HepG2 (cell line): Measurements from ENCODE around the gene IL24. TPM values are rescaled to one million over a fixed set of nuclear protein-coding genes. Genes with fewer than 3 reads are reported as not detected.

Experiments
- ATAC-seq: fragments of 200-7000 bp; cut with Tn5 transposase; 3 replicates; pipeline ENCODE4 v1.9.1; 2020; ENCODE audit warnings: mild to moderate bottlenecking, moderate library complexity
- BruUV-seq: library from RNA; stranded (reverse); fragments of 400-500 nt; replicated peaks from 2 replicates; lab custom pipeline; 2021; lab: Mats Ljungman, UMichigan
- CTCF ChIA-PET: fragments of 300-600 bp; formaldehyde crosslinking; extraction: SDS; loops from one replicate; lab custom pipeline; 2021; ENCODE audit warnings: low total read pairs, inconsistent platforms, low intra/inter-chr PET ratio; lab: Yijun Ruan, JAX
- POLR2A ChIA-PET: fragments of 350-600 bp; sonication (Branson Sonifier 250); formaldehyde crosslinking; loops from one replicate; lab custom pipeline; 2020; ENCODE audit warnings: antibody characterized with exemption, inconsistent platforms; lab: Yijun Ruan, JAX
- DNase-seq: peaks from one replicate; pipeline ENCODE4 v3.0.0-alpha.2; 2015; ENCODE audit warnings: low spot score
- FAIRE-seq: peaks from 3 replicates; lab custom pipeline; 2011; peaks lifted over from hg19 to GRCh38; lab: Jason Lieb, UNC
- H2AFZ ChIP-seq: one replicate; pipeline ENCODE4 v1.6.1; 2011; ENCODE audit warnings: low read length, inconsistent platforms
- H3K27ac ChIP-seq: fragments of 300-600 bp; 3 replicates; pipeline ENCODE4 v1.8.0; 2011; ENCODE audit warnings: mixed run types, mild to moderate bottlenecking, mixed read lengths, low read length, inconsistent platforms; ENCODE audit not compliant: insufficient read depth; ENCODE audit errors: extremely low read length
- H3K27me3 ChIP-seq, 2 experiments: fragments of 200-600 bp in 1 of 2; 2 replicates in 1 of 2; 3 replicates in 1 of 2; pipeline versions ENCODE4 v1.6.0 to v1.8.0; 2011; ENCODE audit warnings: low read length in 2 of 2, mild to moderate bottlenecking in 2 of 2, moderate library complexity in 2 of 2, inconsistent platforms in 1 of 2; ENCODE audit not compliant: insufficient read depth in 2 of 2, control insufficient read depth in 1 of 2
- H3K36me3 ChIP-seq, 2 experiments: fragments of 200-600 bp in 1 of 2; replicated peaks in 1 of 2; 2 replicates in 1 of 2; 3 replicates in 1 of 2; pipeline versions ENCODE4 v1.5.1 to v1.8.0; 2011; ENCODE audit warnings: low read length in 2 of 2, inconsistent platforms in 1 of 2; ENCODE audit not compliant: insufficient read depth in 2 of 2, control insufficient read depth in 1 of 2
- H3K4me1 ChIP-seq: 2 replicates; pipeline ENCODE4 v1.5.1; 2012; ENCODE audit warnings: low read length, inconsistent platforms; ENCODE audit not compliant: insufficient read depth
- H3K4me2 ChIP-seq: 2 replicates; pipeline ENCODE4 v1.6.0; 2011; ENCODE audit warnings: low read depth, low read length, inconsistent platforms
- H3K4me3 ChIP-seq, 3 experiments: fragments of 200-600 bp in 1 of 3; sonication (generic), shearing (Covaris generic) in 1 of 3; replicated peaks in 1 of 3; 2 replicates each; pipeline ENCODE4 v1.5.1; 2011 to 2016; ENCODE audit warnings: low read length in 3 of 3, inconsistent platforms in 2 of 3, low read depth in 2 of 3, mild to moderate bottlenecking in 2 of 3, control low read depth in 1 of 3, mixed read lengths in 1 of 3; ENCODE audit not compliant: insufficient read depth in 1 of 3
- H3K79me2 ChIP-seq: one replicate; pipeline ENCODE4 v1.6.1; 2011; ENCODE audit warnings: low read length, inconsistent platforms; ENCODE audit not compliant: insufficient read depth
- H3K9ac ChIP-seq: 2 replicates; pipeline ENCODE4 v1.6.0; 2011; ENCODE audit warnings: mild to moderate bottlenecking, low read depth, low read length, inconsistent platforms; ENCODE audit not compliant: insufficient read depth
- H3K9me3 ChIP-seq: 2 replicates; pipeline ENCODE4 v1.5.1; 2012; ENCODE audit warnings: mild to moderate bottlenecking, low read length
- H4K20me1 ChIP-seq: 2 replicates; pipeline ENCODE4 v1.6.0; 2011; ENCODE audit warnings: inconsistent platforms, mild to moderate bottlenecking, low read length, moderate library complexity; ENCODE audit not compliant: insufficient read depth
- AGO2 ChIP-seq: fragments of 200-400 bp; formaldehyde crosslinking; optimal IDR thresholded peaks from 2 replicates; pipeline ENCODE3; 2017; ENCODE audit warnings: mild to moderate bottlenecking, low read depth, low read length, moderate library complexity
- ATAD3A ChIP-seq: sonication (generic); formaldehyde crosslinking; IDR thresholded peaks from 2 replicates; pipeline ENCODE4 v1.4.0; 2020; ENCODE audit warnings: missing genetic modification reagents
- JUNB ChIP-seq: sonication (generic); formaldehyde crosslinking; IDR thresholded peaks from 2 replicates; pipeline ENCODE4 v1.8.0; 2022; ENCODE audit warnings: missing genetic modification reagents, mild to moderate bottlenecking, borderline replicate concordance
- NR0B2 ChIP-seq: sonication (generic); formaldehyde crosslinking; IDR thresholded peaks from 2 replicates; pipeline ENCODE4 v1.4.0; 2020; ENCODE audit warnings: mild to moderate bottlenecking, missing genetic modification reagents
- RARG ChIP-seq: sonication (generic); formaldehyde crosslinking; IDR thresholded peaks from 2 replicates; pipeline ENCODE4 v1.4.0; 2020; ENCODE audit warnings: low read depth, mild to moderate bottlenecking, missing genetic modification reagents
- SOX13 ChIP-seq, 3 experiments: fragments of 450-650 bp in 1 of 3; sonication (generic) in 1 of 3; formaldehyde crosslinking in 1 of 3; IDR thresholded peaks in 2 of 3; conservative IDR thresholded peaks in 1 of 3; 2 replicates each; pipeline versions ENCODE4 v1.5.0 to v1.6.1; 2016 to 2020; ENCODE audit warnings: antibody characterized with exemption in 1 of 3, mild to moderate bottlenecking in 1 of 3, missing compliant biosample characterization in 1 of 3, missing genetic modification reagents in 1 of 3, moderate library complexity in 1 of 3
- SYNCRIP ChIP-seq: fragments of 200-400 bp; formaldehyde crosslinking; IDR thresholded peaks from 2 replicates; pipeline ENCODE4 v1.6.1; 2018; ENCODE audit warnings: mild to moderate bottlenecking, low read depth, low read length; ENCODE audit not compliant: insufficient read depth
- TBX3 ChIP-seq: fragments of 450-650 bp; IDR thresholded peaks from 2 replicates; pipeline ENCODE4 v1.6.1; 2017; ENCODE audit warnings: antibody characterized with exemption, mild to moderate bottlenecking, inconsistent platforms, borderline replicate concordance
- XRCC5 ChIP-seq: fragments of 200-400 bp; formaldehyde crosslinking; optimal IDR thresholded peaks from 2 replicates; pipeline ENCODE3; 2017; ENCODE audit warnings: mild to moderate bottlenecking, low read length
- ZBTB40 ChIP-seq, 2 experiments: fragments of 450-650 bp in 1 of 2; sonication (generic) in 1 of 2; formaldehyde crosslinking in 1 of 2; IDR thresholded peaks; 2 replicates each; pipeline versions ENCODE4 v1.6.1 to v1.8.0; 2016 to 2022; ENCODE audit warnings: antibody characterized with exemption in 1 of 2, mild to moderate bottlenecking in 1 of 2, missing genetic modification reagents in 1 of 2
- ZNF552 ChIP-seq: sonication (generic); formaldehyde crosslinking; IDR thresholded peaks from 2 replicates; pipeline ENCODE4 v1.9.0; 2022; ENCODE audit warnings: missing genetic modification reagents, mild to moderate bottlenecking, borderline replicate concordance
- ZNF878 ChIP-seq: sonication (generic); formaldehyde crosslinking; IDR thresholded peaks from 2 replicates; pipeline ENCODE4 v1.8.1; 2023; ENCODE audit warnings: mild to moderate bottlenecking, missing genetic modification reagents, moderate library complexity
- in situ Hi-C: cut with HindIII; loops from 2 replicates; pipeline ENCODE4 v1.10.0; 2017; ENCODE audit warnings: low pct_unique_long_range_greater_than_20kb; ENCODE audit not compliant: extremely low pct_ligation_motif_present
- intact Hi-C: fragments of 100-400 bp; cut with micrococcal nuclease; formaldehyde crosslinking; loops from one replicate; pipeline ENCODE4 v1.10.0; 2022; ENCODE audit not compliant: unreplicated experiment
- polyA plus RNA-seq, 8 experiments: library from polyadenylated mRNA; depleted of rRNA in 3 of 8; stranded (reverse) in 7 of 8; unstranded in 1 of 8; fragments of >200 nt; fragmentation: Illumina TruSeq in 4 of 8; extraction: Trizol in 4 of 8; gene quantifications; 2 replicates each; pipeline versions ENCODE4 v1.2.1 to v1.2.3, GENCODE V29; 2011 to 2016; ENCODE audit warnings: low read depth in 4 of 8, missing spikeins in 1 of 8, mixed read lengths in 1 of 8; ENCODE audit not compliant: insufficient read depth in 1 of 8
- total RNA-seq, 5 experiments: library from RNA; depleted of rRNA; stranded (reverse); fragments of >200 nt; fragmentation: Illumina TruSeq; extraction: Trizol; gene quantifications; 2 replicates each; pipeline ENCODE4 v1.2.3, GENCODE V29; 2016; ENCODE audit warnings: low read depth in 1 of 5
- TF ChIP-seq, protein P1 (sequence below): IDR thresholded peaks from 2 replicates; pipeline ENCODE4 v1.6.1; 2016; ENCODE audit warnings: missing compliant biosample characterization, missing genetic modification reagents, borderline replicate concordance

Gene IL24
- total and polyA plus RNA-seq, 2 of the 13 experiments (the other 11 are each of a cell fraction or from before 2014, with no cell fraction given), result not detected

- Histone ChIP-seq H3K27me3 (peaks cover 0 to 5% of the 10 kb centered on the region in 2 experiments; a peak in 1 of 5 replicates), H3K79me2 (no peaks in the 10 kb centered on the region), H3K9ac (no peak overlapping the region), H2AFZ (no peak overlapping the region), H3K9me3 (no peaks in the 10 kb centered on the region), H4K20me1 (no peaks in the 10 kb centered on the region), H3K4me1 (no peaks in the 10 kb centered on the region), H3K36me3 (no peaks in the 10 kb centered on the region), H3K4me2 (no peak overlapping the region), H3K4me3 (no peak overlapping the region), H3K27ac (no peak overlapping the region)
- POLR2A ChIA-PET, result no interaction called here
- CTCF ChIA-PET, result no interaction called here
- DNase-seq, result no peak
- no TSS peak for BruUV-seq
- ATAC-seq, result no peak
- TF ChIP-seq ZBTB40 (IDR thresholded peaks at IDR 0.05) (no peak), ZBTB40 (CRISPR knock-in tag; IDR thresholded peaks at IDR 0.05) (no peak), JUNB (CRISPR knock-in tag) (no peak), AGO2 (no peak), XRCC5 (no peak), TBX3 (no peak), ZNF552 (no peak), RARG (no peak), SOX13 (IDR thresholded peaks at IDR 0.05) (no peak), SOX13 (CRISPR knock-in tag; conservative IDR thresholded peaks at IDR 0.05 in 1 of 2, IDR thresholded peaks at IDR 0.05 in 1 of 2) (no peak), ZNF878 (CRISPR knock-in tag) (no peak), NR0B2 (CRISPR knock-in tag) (no peak), ATAD3A (CRISPR knock-in tag) (no peak), SYNCRIP (no peak)
- TF ChIP-seq, protein P1, sequence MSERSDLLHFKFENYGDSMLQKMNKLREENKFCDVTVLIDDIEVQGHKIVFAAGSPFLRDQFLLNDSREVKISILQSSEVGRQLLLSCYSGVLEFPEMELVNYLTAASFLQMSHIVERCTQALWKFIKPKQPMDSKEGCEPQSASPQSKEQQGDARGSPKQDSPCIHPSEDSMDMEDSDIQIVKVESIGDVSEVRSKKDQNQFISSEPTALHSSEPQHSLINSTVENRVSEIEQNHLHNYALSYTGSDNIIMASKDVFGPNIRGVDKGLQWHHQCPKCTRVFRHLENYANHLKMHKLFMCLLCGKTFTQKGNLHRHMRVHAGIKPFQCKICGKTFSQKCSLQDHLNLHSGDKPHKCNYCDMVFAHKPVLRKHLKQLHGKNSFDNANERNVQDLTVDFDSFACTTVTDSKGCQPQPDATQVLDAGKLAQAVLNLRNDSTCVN, result no peak
- intact Hi-C loops (loop anchor here (5.0 kb wide), 1 partner anchor 45 kb away; no protein-coding TSS in a partner anchor), in situ Hi-C loops (no loop called here)
- no peak for FAIRE-seq
Observed at GRCh38 chr1:206867716-206868115, 29.5 kb upstream of the IL24 start.
